ENCODE measurements around the gene COL21A1. TPM values are rescaled to one million over a fixed set of nuclear protein-coding genes. Genes with fewer than 3 reads are reported as not detected.

COL21A1 gene
- total RNA-seq, 4 donors from 2014 or later, result 2.4 to 135 (median 18.4) TPM

DNA sequence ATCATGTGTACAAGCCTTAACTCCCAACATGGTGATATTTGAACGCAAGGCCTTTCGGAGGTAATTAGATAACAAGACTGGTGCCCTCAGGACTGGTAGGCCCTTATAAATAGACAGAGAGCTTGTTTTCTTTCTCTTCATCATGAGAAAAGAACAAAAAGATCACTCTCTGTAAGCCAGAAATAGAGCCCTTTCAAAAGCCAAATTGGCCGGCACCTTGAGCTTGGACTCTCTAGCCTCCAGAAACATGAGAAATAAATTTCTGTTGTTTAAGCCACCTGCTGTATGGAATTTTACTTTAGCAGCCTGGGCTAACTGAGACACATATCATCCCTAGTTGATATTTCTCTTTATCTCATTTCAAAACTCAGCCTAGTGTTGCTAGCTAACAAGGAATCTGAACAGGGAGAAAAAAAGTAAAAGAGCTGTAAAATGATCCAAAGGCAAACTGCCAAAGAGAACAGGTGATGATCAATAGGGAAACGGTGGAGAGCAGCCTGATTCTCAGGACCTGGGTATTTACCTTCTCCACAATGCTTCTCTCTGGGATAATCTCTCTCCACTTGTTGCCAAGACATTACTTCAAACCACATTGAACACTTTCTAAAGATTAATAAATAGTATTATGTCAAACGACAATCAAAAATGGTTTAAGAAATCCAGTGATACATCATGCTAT is 6.1 kb downstream of the COL21A1 start:
- intact Hi-C loops (cut with DNase I; ENCODE audit: low total_unique reads), result no loop called here
- no peak overlapping the region for H3K4me3 ChIP-seq
- peaks cover 0 to 6% of the 10 kb centered on the region in 2 donors for H3K4me1 ChIP-seq
- H3K36me3 ChIP-seq, result no peaks in the 10 kb centered on the region
- DNase-seq, result no peak
- H3K9me3 ChIP-seq, result no peaks in the 10 kb centered on the region
- no peak for TF ChIP-seq POLR2A (IDR thresholded peaks at IDR 0.05)
- TF ChIP-seq, protein P1, sequence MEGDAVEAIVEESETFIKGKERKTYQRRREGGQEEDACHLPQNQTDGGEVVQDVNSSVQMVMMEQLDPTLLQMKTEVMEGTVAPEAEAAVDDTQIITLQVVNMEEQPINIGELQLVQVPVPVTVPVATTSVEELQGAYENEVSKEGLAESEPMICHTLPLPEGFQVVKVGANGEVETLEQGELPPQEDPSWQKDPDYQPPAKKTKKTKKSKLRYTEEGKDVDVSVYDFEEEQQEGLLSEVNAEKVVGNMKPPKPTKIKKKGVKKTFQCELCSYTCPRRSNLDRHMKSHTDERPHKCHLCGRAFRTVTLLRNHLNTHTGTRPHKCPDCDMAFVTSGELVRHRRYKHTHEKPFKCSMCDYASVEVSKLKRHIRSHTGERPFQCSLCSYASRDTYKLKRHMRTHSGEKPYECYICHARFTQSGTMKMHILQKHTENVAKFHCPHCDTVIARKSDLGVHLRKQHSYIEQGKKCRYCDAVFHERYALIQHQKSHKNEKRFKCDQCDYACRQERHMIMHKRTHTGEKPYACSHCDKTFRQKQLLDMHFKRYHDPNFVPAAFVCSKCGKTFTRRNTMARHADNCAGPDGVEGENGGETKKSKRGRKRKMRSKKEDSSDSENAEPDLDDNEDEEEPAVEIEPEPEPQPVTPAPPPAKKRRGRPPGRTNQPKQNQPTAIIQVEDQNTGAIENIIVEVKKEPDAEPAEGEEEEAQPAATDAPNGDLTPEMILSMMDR (IDR thresholded peaks at IDR 0.05), result no peak
- no peaks in the 10 kb centered on the region for H3K27me3 ChIP-seq
- H3K27ac ChIP-seq, result peak overlapping the region; percentile 65 to 79

DNA sequence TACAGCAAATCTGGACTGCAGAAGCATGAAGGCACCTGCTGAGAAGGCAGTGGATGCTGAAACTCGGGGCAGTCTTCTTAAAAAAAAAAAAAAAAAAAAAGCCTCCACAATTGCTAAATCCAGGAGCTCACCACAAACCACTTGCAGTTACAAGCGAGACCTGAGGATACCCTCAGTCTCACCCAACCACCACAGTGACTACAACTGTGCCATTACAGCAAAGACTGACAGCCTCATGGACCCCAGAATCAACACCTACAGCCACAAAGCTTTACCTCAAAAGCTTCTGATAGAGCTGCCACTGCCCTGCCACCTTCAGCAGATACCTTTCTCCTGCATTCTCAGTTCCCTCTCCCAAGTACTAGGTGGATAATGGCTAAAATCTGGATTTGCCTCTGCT is 9.0 kb downstream of the COL21A1 start:
- no peak for TF ChIP-seq POLR2A (IDR thresholded peaks at IDR 0.05)
- TF ChIP-seq, protein P1 (IDR thresholded peaks at IDR 0.05), result no peak
- DNase-seq, result no peak
- Histone ChIP-seq H3K4me1 (peaks cover 0 to 6% of the 10 kb centered on the region in 2 donors), H3K9me3 (no peaks in the 10 kb centered on the region), H3K4me3 (no peak overlapping the region), H3K36me3 (no peaks in the 10 kb centered on the region), H3K27ac (no peak overlapping the region), H3K27me3 (no peaks in the 10 kb centered on the region)
- intact Hi-C loops (cut with DNase I; ENCODE audit: low total_unique reads), result no loop called here

DNA sequence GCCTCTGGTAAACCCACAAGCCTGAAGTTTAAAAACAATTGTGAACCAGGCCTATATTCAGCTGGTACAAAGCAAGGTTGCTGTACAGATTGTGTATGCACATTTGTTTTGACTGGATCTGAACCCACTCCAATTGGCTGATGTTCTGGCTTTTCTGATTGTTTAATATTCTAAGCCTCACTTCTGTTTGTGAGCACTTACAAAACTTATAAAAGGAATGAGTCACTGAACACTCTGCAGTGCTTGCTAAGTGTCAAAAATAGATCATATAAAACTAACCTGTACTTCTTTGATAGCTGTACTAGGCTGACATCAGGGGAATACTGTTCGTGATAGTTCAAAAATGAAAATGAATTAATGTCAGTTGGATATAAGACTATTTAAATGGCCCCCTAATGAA is 12.1 kb downstream of the COL21A1 start:
- no peak for DNase-seq
- H3K9me3 ChIP-seq, result no peaks in the 10 kb centered on the region
- intact Hi-C loops (cut with DNase I; ENCODE audit: low total_unique reads), result no loop called here
- H3K27ac ChIP-seq, result peak overlapping the region; percentile 16 to 45
- no peak for TF ChIP-seq POLR2A (IDR thresholded peaks at IDR 0.05)
- TF ChIP-seq, protein P1 (IDR thresholded peaks at IDR 0.05), result no peak
- no peaks in the 10 kb centered on the region for H3K36me3 ChIP-seq
- H3K27me3 ChIP-seq, result no peaks in the 10 kb centered on the region
- no peak overlapping the region for H3K4me3 ChIP-seq
- H3K4me1 ChIP-seq, result no peaks in the 10 kb centered on the region

DNA sequence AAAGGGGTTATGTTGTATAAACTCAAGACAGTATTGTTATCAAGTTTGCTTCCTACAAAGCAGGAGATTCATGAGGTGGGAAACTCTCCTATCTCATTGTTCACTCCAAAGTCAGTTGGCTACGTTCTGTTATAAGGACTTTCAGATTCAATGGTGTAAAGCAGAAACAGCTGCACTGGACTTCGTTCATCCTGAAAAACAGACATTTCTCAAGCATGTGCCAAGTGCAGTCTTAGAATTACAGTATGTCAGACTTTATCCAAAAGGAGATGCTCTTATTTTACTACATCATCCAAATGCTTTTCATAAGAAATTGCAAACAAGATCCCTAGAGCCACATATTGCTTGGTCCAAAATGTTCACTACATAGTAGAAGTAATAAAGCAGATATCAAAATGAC is 14.9 kb downstream of the COL21A1 start:
- H3K36me3 ChIP-seq, result no peaks in the 10 kb centered on the region
- peak overlapping the region; percentile 24 to 33 for H3K27ac ChIP-seq
- no peak for DNase-seq
- H3K4me3 ChIP-seq, result no peak overlapping the region
- H3K4me1 ChIP-seq, result no peaks in the 10 kb centered on the region
- intact Hi-C loops (cut with DNase I; ENCODE audit: low total_unique reads), result no loop called here
- H3K9me3 ChIP-seq, result no peaks in the 10 kb centered on the region
- TF ChIP-seq, protein P1 (IDR thresholded peaks at IDR 0.05), result no peak
- TF ChIP-seq POLR2A (IDR thresholded peaks at IDR 0.05), result no peak
- no peaks in the 10 kb centered on the region for H3K27me3 ChIP-seq

DNA sequence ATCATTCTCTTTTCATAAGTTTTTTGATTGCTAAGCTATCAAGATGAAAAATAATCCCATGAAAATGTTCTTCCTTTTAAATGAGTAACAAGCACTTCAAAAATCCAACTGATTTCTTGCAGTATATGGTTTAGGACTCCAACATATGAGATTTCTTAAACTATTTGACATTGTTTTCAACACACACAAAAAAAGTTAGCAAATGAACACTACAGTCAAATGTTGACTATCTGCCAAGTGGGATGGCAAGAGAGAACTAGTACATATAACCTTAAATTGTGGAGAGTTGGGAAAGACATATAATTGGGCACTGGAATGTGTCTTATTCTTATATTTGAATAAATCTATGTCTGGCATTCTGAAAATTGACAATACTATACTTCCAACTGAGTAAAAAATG is 15.6 kb downstream of the COL21A1 start:
- no peaks in the 10 kb centered on the region for H3K27me3 ChIP-seq
- no peaks in the 10 kb centered on the region for H3K9me3 ChIP-seq
- TF ChIP-seq POLR2A (IDR thresholded peaks at IDR 0.05), result no peak
- TF ChIP-seq, protein P1 (IDR thresholded peaks at IDR 0.05), result no peak
- peak overlapping the region in 1 of 2 donors; percentile 24 for H3K27ac ChIP-seq
- no peak for DNase-seq
- intact Hi-C loops (cut with DNase I; ENCODE audit: low total_unique reads), result no loop called here
- H3K36me3 ChIP-seq, result no peaks in the 10 kb centered on the region
- H3K4me3 ChIP-seq, result no peak overlapping the region
- H3K4me1 ChIP-seq, result no peaks in the 10 kb centered on the region

Measured in uterus (tissue), 4 donors.